Activated T-helper 2 cell treated with anti-CD3 and anti-CD28 coated beads, Interferon-gamma antibody, Interleukin-2, Interleukin-4, amounts not matched to agents 10 μg/mL and 5 μg/mL and 100 μg/mL, durations not matched to agents 14 hours and 24 hours and 36 hours (primary cell): ENCODE data around the gene GATA6. TPM values are rescaled to one million over a fixed set of nuclear protein-coding genes. Genes with fewer than 3 reads are reported as not detected.

ENCODE experiments used
- DNase-seq: peaks from one replicate; pipeline ENCODE4 v3.0.0; 2021; ENCODE audit warnings: low spot score
- H3K27ac Mint-ChIP-seq: one replicate; pipeline ENCODE4 v1.8.0; 2021; ENCODE audit warnings: mixed read lengths
- H3K27me3 Mint-ChIP-seq: one replicate; pipeline ENCODE4 v1.8.0; 2021; ENCODE audit warnings: low read depth, mixed read lengths
- H3K36me3 Mint-ChIP-seq: one replicate; pipeline ENCODE4 v1.8.0; 2021; ENCODE audit warnings: low read depth, mixed read lengths
- H3K4me1 Mint-ChIP-seq: one replicate; pipeline ENCODE4 v1.8.0; 2021; ENCODE audit warnings: low read depth, mixed read lengths
- H3K4me3 Mint-ChIP-seq: one replicate; pipeline ENCODE4 v1.8.0; 2021; ENCODE audit warnings: low read depth, mild to moderate bottlenecking, moderate library complexity, mixed read lengths
- H3K9me3 Mint-ChIP-seq: one replicate; pipeline ENCODE4 v1.8.0; 2021; ENCODE audit warnings: mixed read lengths
- intact Hi-C: fragments of 100-400 bp; cut with micrococcal nuclease; formaldehyde crosslinking; loops from one replicate; pipeline ENCODE4 v1.15.1; 2023
- total RNA-seq: library from RNA; stranded (reverse); gene quantifications from 2 replicates; pipeline ENCODE4 v1.2.3, GENCODE V29; 2022

Gene GATA6
- total RNA-seq, 1 donor from 2014 or later, result not detected

GRCh38 chr18:22155584-22155983, 13.8 kb upstream of the GATA6 start:
- no peak overlapping the region for H3K27ac Mint-ChIP-seq
- intact Hi-C loops, result no loop called here
- DNase-seq, result no peak
- no peak overlapping the region for H3K4me3 Mint-ChIP-seq
- H3K9me3 Mint-ChIP-seq, result no peaks in the 10 kb centered on the region
- no peaks in the 10 kb centered on the region for H3K36me3 Mint-ChIP-seq
- H3K4me1 Mint-ChIP-seq, result no peaks in the 10 kb centered on the region
- H3K27me3 Mint-ChIP-seq, result peaks cover under 1% of the 10 kb centered on the region

- intact Hi-C loops, result no loop called here
- H3K4me1 Mint-ChIP-seq, result no peaks in the 10 kb centered on the region
- peaks cover 14% of the 10 kb centered on the region for H3K27me3 Mint-ChIP-seq
- no peaks in the 10 kb centered on the region for H3K9me3 Mint-ChIP-seq
- DNase-seq, result no peak
- H3K36me3 Mint-ChIP-seq, result no peaks in the 10 kb centered on the region
- H3K27ac Mint-ChIP-seq, result no peak overlapping the region
- no peak overlapping the region for H3K4me3 Mint-ChIP-seq
Observed at GRCh38 chr18:22159014-22159413, 10.4 kb upstream of the GATA6 start.

GRCh38 chr18:22161090-22161489, 8.3 kb upstream of the GATA6 start:
- DNase-seq, result no peak
- Mint-ChIP-seq H3K4me1 (peaks cover 2% of the 10 kb centered on the region), H3K27ac (no peak overlapping the region), H3K9me3 (no peaks in the 10 kb centered on the region), H3K27me3 (peaks cover 27% of the 10 kb centered on the region), H3K4me3 (no peak overlapping the region), H3K36me3 (no peaks in the 10 kb centered on the region)
- intact Hi-C loops, result no loop called here

- Mint-ChIP-seq H3K9me3 (no peaks in the 10 kb centered on the region), H3K4me1 (peaks cover 3% of the 10 kb centered on the region), H3K27ac (no peak overlapping the region), H3K27me3 (peaks cover 51% of the 10 kb centered on the region), H3K4me3 (no peak overlapping the region), H3K36me3 (no peaks in the 10 kb centered on the region)
- DNase-seq, result no peak
- intact Hi-C loops, result no loop called here
Observed at GRCh38 chr18:22163416-22164161, 5.8 kb upstream of the GATA6 start.

- H3K4me3 Mint-ChIP-seq, result no peak overlapping the region
- H3K27me3 Mint-ChIP-seq, result peaks cover 56% of the 10 kb centered on the region
- no peak for DNase-seq
- H3K36me3 Mint-ChIP-seq, result no peaks in the 10 kb centered on the region
- H3K4me1 Mint-ChIP-seq, result peaks cover 5% of the 10 kb centered on the region
- no peaks in the 10 kb centered on the region for H3K9me3 Mint-ChIP-seq
- H3K27ac Mint-ChIP-seq, result no peak overlapping the region
- intact Hi-C loops, result loop anchor here (5.0 kb wide), 1 partner anchor 398 kb away; no protein-coding TSS in a partner anchor
Observed at GRCh38 chr18:22164337-22165048, 4.9 kb upstream of the GATA6 start.

- no peaks in the 10 kb centered on the region for H3K36me3 Mint-ChIP-seq
- intact Hi-C loops, result loop anchor here (5.0 kb wide), 1 partner anchor 397 kb away; no protein-coding TSS in a partner anchor
Observed at GRCh38 chr18:22165049-22165602, 4.3 kb upstream of the GATA6 start.

GRCh38 chr18:22165603-22166068, 3.8 kb upstream of the GATA6 start:
- DNase-seq, result no peak
- Mint-ChIP-seq H3K27ac (no peak overlapping the region), H3K4me1 (peaks cover 9% of the 10 kb centered on the region), H3K9me3 (no peaks in the 10 kb centered on the region), H3K36me3 (peaks cover 3% of the 10 kb centered on the region), H3K4me3 (no peak overlapping the region), H3K27me3 (peaks cover 64% of the 10 kb centered on the region)
- intact Hi-C loops, result loop anchor here (5.0 kb wide), 1 partner anchor 397 kb away; no protein-coding TSS in a partner anchor

More at GRCh38 chr18:22165049-22165602, 4.3 kb upstream of the GATA6 start:
- no peaks in the 10 kb centered on the region for H3K9me3 Mint-ChIP-seq
- H3K4me1 Mint-ChIP-seq, result peaks cover 7% of the 10 kb centered on the region
- H3K27ac Mint-ChIP-seq, result no peak overlapping the region
- H3K4me3 Mint-ChIP-seq, result no peak overlapping the region
- H3K27me3 Mint-ChIP-seq, result peaks cover 61% of the 10 kb centered on the region
- no peak for DNase-seq

- H3K4me3 Mint-ChIP-seq, result no peak overlapping the region
- peaks cover 66% of the 10 kb centered on the region for H3K27me3 Mint-ChIP-seq
- no peaks in the 10 kb centered on the region for H3K9me3 Mint-ChIP-seq
- peak overlapping the region; percentile 49 for H3K27ac Mint-ChIP-seq
- H3K36me3 Mint-ChIP-seq, result peaks cover 3% of the 10 kb centered on the region
- intact Hi-C loops, result loop anchor here (5.0 kb wide), 1 partner anchor 396 kb away; no protein-coding TSS in a partner anchor
- DNase-seq, result no peak
- H3K4me1 Mint-ChIP-seq, result peaks cover 12% of the 10 kb centered on the region
Observed at GRCh38 chr18:22166069-22166950, 3.1 kb upstream of the GATA6 start.

- peaks cover 3% of the 10 kb centered on the region for H3K36me3 Mint-ChIP-seq
- intact Hi-C loops, result loop anchor here (5.0 kb wide), 1 partner anchor 395 kb away; no protein-coding TSS in a partner anchor
- peaks cover 12% of the 10 kb centered on the region for H3K4me1 Mint-ChIP-seq
- H3K27ac Mint-ChIP-seq, result no peak overlapping the region
- no peak for DNase-seq
- H3K4me3 Mint-ChIP-seq, result no peak overlapping the region
- no peaks in the 10 kb centered on the region for H3K9me3 Mint-ChIP-seq
- H3K27me3 Mint-ChIP-seq, result peaks cover 63% of the 10 kb centered on the region
Observed at GRCh38 chr18:22167091-22167470, 2.3 kb upstream of the GATA6 start.

GRCh38 chr18:22167471-22168241, 1.7 kb upstream of the GATA6 start:
- Mint-ChIP-seq H3K36me3 (peaks cover 3% of the 10 kb centered on the region), H3K4me3 (no peak overlapping the region), H3K4me1 (peaks cover 12% of the 10 kb centered on the region), H3K9me3 (no peaks in the 10 kb centered on the region), H3K27me3 (peaks cover 68% of the 10 kb centered on the region), H3K27ac (no peak overlapping the region)
- no peak for DNase-seq
- intact Hi-C loops, result loop anchor here (5.0 kb wide), 1 partner anchor 395 kb away; no protein-coding TSS in a partner anchor

- no peaks in the 10 kb centered on the region for H3K9me3 Mint-ChIP-seq
- DNase-seq, result no peak
- peaks cover 74% of the 10 kb centered on the region for H3K27me3 Mint-ChIP-seq
- H3K4me3 Mint-ChIP-seq, result peak overlapping the region; percentile 30
- peaks cover 3% of the 10 kb centered on the region for H3K36me3 Mint-ChIP-seq
- H3K4me1 Mint-ChIP-seq, result peaks cover 12% of the 10 kb centered on the region
- H3K27ac Mint-ChIP-seq, result no peak overlapping the region
- intact Hi-C loops, result loop anchor here (5.0 kb wide), 1 partner anchor 394 kb away; no protein-coding TSS in a partner anchor
Observed at GRCh38 chr18:22168360-22168921, 948 bp upstream of the GATA6 start.
